ENCODE measurements around the gene PPM1E.
"Not testable (repeated sequence)": the region's sequence is repeated elsewhere in the genome, so short reads cannot be mapped to it uniquely, and the experiment has no call there.

Gene PPM1E

GRCh38 chr17:58957725-58958073 lies 202.0 kb downstream of the PPM1E start:
- DNase-seq: not testable (repeated sequence)

- peak in 1 of 2 experiments; percentile 46 for DNase-seq
These were observed 204.4 kb downstream of the PPM1E start for GRCh38 chr17:58960068-58960467.

- DNase-seq: peak in 1 of 2 experiments; percentile 3
These were observed 209.6 kb downstream of the PPM1E start for GRCh38 chr17:58965221-58965620.

GRCh38 chr17:58966208-58966607 lies 210.6 kb downstream of the PPM1E start:
- DNase-seq: no peak

- DNase-seq: no peak
These were observed 212.9 kb downstream of the PPM1E start for GRCh38 chr17:58968426-58969061.

- peak; percentile 59 to 85 for DNase-seq
These were observed 213.5 kb downstream of the PPM1E start for GRCh38 chr17:58969156-58969555.

- DNase-seq: no peak
These were observed 214.0 kb downstream of the PPM1E start for GRCh38 chr17:58969612-58970011.

- no peak for DNase-seq
These were observed 215.2 kb downstream of the PPM1E start for GRCh38 chr17:58970609-58971450.

GRCh38 chr17:58974354-58974753 lies 218.7 kb downstream of the PPM1E start:
- no peak for DNase-seq

GRCh38 chr17:58976541-58976940 lies 220.9 kb downstream of the PPM1E start:
- no peak for DNase-seq

- DNase-seq: no peak
These were observed 225.2 kb downstream of the PPM1E start for GRCh38 chr17:58980706-58981481.

- no peak for DNase-seq
These were observed 227.0 kb downstream of the PPM1E start for GRCh38 chr17:58982626-58983025.

- no peak for DNase-seq
These were observed 229.7 kb downstream of the PPM1E start for GRCh38 chr17:58985367-58985766.

GRCh38 chr17:58985971-58986370 lies 230.3 kb downstream of the PPM1E start:
- no peak for DNase-seq

GRCh38 chr17:58989629-58990028 lies 234.0 kb downstream of the PPM1E start:
- DNase-seq: no peak

GRCh38 chr17:58991718-58992331 lies 236.2 kb downstream of the PPM1E start:
- DNase-seq: no peak

- DNase-seq: no peak
These were observed 237.7 kb downstream of the PPM1E start for GRCh38 chr17:58993311-58993710.

- DNase-seq: no peak
These were observed 239.7 kb downstream of the PPM1E start for GRCh38 chr17:58995247-58995940.

GRCh38 chr17:58996968-58997367 lies 241.3 kb downstream of the PPM1E start:
- no peak for DNase-seq

- peak in 1 of 2 experiments; percentile 10 for DNase-seq
These were observed 242.3 kb downstream of the PPM1E start for GRCh38 chr17:58997756-58998553.

GRCh38 chr17:58998871-58999270 lies 243.2 kb downstream of the PPM1E start:
- DNase-seq: no peak

- DNase-seq: no peak
These were observed 243.8 kb downstream of the PPM1E start for GRCh38 chr17:58999500-58999899.
